GM19324 (cell line): ENCODE results near the gene PTPRM.

Experiments
- ATAC-seq: cut with Tn5 transposase; IDR thresholded peaks from one replicate; pipeline ENCODE4 v1.9.1; 2021; ENCODE audit warnings: mild to moderate bottlenecking, moderate library complexity; ENCODE audit not compliant: unreplicated experiment, low FRiP score

Gene PTPRM

DNA sequence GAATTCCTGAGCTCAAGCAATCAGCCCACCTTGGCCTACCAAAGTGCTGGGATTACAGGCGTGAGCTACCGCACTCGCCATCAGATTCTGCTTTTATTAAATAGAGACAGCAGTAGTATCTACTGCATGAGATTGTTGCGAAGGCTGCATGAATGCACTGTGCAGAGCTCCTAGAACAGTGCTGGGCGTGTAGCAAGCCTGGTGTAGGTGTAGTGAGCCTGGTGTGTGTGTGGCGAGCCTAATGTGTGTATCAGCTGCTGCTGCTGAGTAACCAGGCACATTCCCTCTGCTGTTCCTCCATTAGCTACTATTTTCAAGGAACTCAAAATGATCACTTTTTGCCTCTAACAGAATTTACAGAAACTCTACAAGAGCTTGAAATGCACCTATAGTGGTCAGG, 57.6 kb downstream of the PTPRM start:
- no peak for ATAC-seq

DNA sequence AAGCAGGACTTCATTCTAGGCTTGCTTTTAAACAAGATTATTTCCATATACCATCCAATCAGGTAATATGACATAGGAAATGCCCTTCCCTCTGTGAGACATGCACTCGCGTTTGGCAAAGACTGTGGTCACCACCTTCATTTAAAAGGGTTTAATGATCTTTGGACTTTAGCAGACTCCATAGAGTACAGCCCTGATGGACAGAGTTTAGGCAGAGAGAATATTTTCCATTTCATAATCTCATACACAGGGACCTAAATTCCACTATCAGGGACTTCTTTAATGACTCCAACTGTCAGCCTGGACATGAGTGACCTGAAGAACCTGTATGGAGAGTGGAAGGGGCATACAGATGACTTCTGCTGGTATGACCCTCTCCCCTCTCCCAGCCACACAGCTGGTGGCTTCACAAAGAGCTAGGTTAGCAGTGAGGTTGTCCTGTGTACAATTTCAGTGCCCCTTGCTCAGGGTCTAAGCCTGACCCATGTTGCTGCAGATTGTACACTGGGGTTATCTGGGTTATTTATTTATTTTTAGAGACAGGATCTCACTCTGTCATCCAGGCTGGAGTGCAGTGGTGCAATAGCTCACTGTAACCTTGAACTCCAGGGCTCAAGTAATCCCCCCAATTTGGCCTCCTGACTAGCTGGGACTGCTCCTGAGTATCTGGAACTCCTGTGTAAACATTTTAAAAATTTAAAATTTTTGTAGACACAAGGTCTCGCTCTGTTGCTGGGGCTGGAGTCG, 59.2 kb downstream of the PTPRM start:
- ATAC-seq, result no peak

DNA sequence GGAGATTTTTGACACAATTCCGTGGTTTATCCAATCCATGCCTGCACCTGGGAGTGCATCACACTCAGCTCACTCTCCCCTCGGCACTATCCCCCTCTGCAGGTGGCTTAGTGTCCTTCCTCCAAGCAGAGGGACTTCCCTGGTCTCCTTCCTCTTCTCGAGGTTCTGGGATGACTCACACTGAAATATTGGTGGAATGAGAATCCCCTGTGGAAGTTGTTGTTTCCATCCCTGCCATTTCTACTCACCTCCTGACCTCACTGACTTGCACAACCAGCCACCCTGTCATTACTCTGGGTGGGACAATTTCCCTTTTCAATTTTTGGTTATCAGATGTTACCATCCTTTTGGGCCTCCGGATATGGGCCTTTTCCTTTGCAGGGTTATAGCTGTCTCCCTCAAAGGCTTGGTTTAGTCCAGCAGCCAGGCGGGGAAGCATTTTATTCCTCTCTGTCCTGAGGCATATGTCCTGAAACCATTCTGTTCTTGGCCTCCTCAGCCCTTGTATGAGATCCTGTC, 59.9 kb downstream of the PTPRM start:
- ATAC-seq, result no peak

GRCh38 chr18:7629416-7629815, 62.3 kb downstream of the PTPRM start:
- no peak for ATAC-seq

DNA sequence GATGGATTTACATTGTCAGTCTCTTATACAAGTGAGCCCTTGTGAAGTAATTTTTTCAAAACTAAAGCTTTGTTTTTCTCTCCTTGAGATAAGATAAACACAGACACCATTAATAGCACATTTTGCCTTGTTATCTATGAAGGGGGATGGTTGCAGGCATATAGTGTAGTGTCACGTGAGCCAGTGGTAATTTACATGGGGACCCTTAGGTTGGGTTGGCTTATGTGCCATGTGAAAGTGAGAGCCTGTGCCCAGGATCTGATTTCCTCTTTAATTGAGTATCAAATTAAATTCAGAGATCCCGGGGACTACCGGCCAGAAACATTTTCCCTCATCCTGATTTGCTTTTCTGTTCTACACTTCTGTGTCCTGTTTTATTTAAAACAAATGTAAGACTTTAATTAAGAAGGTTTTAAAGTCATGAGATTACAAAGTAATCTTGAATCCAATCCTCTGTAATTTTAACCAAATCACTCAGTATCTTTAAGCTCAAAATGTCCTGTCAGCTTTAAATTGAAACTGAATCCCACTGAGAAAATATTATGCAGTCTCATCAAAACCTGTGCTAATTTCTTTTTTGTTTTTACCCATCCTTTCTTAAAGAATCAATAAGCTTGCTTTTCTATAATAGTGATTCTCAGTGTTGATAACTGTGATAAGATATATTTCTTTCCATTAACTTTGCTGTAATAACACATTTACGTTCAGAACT, 63.8 kb downstream of the PTPRM start:
- ATAC-seq, result no peak

- no peak for ATAC-seq
These were observed 65.3 kb downstream of the PTPRM start for GRCh38 chr18:7632152-7633098.

- no peak for ATAC-seq
These were observed 66.1 kb downstream of the PTPRM start for GRCh38 chr18:7633171-7633570.

- no peak for ATAC-seq
These were observed 68.8 kb downstream of the PTPRM start for GRCh38 chr18:7635948-7636347.

DNA sequence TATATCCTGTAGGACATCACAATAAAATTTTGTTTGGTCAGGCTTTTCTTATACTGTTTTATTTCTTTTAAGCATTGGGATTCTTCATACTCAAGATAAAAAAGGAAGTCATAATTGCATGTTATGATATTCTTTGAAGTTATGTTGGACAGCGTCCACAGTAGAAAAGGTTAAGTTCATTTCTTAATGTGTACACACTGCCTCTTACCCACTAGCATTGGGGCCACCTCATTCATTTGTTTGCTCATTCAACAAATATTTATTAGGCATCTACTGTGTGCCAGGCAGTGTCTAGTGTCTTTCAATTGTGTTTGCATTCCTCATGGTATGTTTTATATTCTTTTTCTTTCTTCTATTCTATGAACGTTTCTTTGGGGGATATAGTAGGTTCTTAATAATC, 70.2 kb downstream of the PTPRM start:
- no peak for ATAC-seq

DNA sequence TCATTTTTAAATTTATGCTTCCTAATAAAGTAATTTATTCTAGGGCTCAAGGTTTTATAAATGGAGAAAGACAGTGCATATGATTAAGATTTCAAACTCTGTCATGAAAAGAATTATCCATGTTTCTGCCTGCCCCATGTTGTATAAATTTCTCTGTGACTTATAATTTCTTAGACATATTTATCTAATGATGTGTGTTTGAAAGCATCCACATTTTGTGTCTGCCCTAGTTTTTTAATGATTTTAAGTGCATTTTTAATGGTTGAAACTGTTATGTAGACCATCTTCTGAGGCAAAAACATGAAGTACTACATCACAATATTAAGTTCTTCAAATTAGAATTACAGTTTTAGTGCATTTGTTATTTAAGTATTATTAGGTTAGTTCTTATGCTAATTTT, 71.2 kb downstream of the PTPRM start:
- no peak for ATAC-seq

- no peak for ATAC-seq
These were observed 74.7 kb downstream of the PTPRM start for GRCh38 chr18:7641813-7642212.

GRCh38 chr18:7642331-7642890, 75.3 kb downstream of the PTPRM start:
- ATAC-seq, result no peak

GRCh38 chr18:7645756-7646155, 78.6 kb downstream of the PTPRM start:
- ATAC-seq, result no peak

GRCh38 chr18:7646174-7646886, 79.2 kb downstream of the PTPRM start:
- no peak for ATAC-seq

- no peak for ATAC-seq
These were observed 80.4 kb downstream of the PTPRM start for GRCh38 chr18:7647500-7647899.

GRCh38 chr18:7657050-7657449, 89.9 kb downstream of the PTPRM start:
- ATAC-seq, result no peak

DNA sequence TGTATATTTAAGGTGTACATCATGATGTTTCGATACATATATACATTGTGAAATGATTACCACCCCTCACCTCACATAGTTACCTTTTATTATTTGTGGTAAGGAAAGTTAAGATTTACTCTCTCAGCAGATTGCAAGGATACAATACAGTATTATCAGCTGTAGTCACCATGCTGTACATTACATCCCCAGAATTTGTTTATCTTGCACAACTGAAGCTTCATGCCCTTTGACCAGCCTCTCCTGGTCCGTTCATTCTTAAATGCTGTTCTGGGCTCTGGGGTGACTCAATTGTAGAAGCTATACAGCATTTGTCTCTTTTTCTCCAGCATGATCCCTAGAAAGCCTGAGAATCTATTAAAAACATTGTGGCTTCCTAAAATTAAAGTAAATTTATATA, 90.8 kb downstream of the PTPRM start:
- ATAC-seq, result no peak

GRCh38 chr18:7658701-7659100, 91.6 kb downstream of the PTPRM start:
- ATAC-seq, result no peak

- ATAC-seq, result no peak
These were observed 94.1 kb downstream of the PTPRM start for GRCh38 chr18:7661207-7661606.

GRCh38 chr18:7662866-7663265, 95.8 kb downstream of the PTPRM start:
- no peak for ATAC-seq
